GM18526 (cell line): ENCODE measurements around the gene ACSS1.

Source experiments
- POLR2A ChIP-seq: IDR thresholded peaks from 3 replicates; pipeline ENCODE4 v1.6.1; 2011; ENCODE audit not compliant: insufficient read length; ENCODE audit errors: extremely low read depth

ACSS1 gene

GRCh38 chr20:25007491-25008305, 50.2 kb downstream of the ACSS1 start:
- TF ChIP-seq POLR2A = no peak

GRCh38 chr20:25006431-25007167, 51.3 kb downstream of the ACSS1 start:
- TF ChIP-seq POLR2A = no peak

GRCh38 chr20:25005661-25006060, 52.3 kb downstream of the ACSS1 start:
- no peak for TF ChIP-seq POLR2A

GRCh38 chr20:25005220-25005619, 52.7 kb downstream of the ACSS1 start:
- TF ChIP-seq POLR2A = no peak

GRCh38 chr20:25003002-25003401, 54.9 kb downstream of the ACSS1 start:
- no peak for TF ChIP-seq POLR2A

- TF ChIP-seq POLR2A = no peak
These were observed 57.6 kb downstream of the ACSS1 start for GRCh38 chr20:25000268-25000801.

- no peak for TF ChIP-seq POLR2A
These were observed 58.4 kb downstream of the ACSS1 start for GRCh38 chr20:24999568-24999967.

- TF ChIP-seq POLR2A = no peak
These were observed 59.1 kb downstream of the ACSS1 start for GRCh38 chr20:24998631-24999445.

GRCh38 chr20:24998121-24998520, 59.8 kb downstream of the ACSS1 start:
- no peak for TF ChIP-seq POLR2A

GRCh38 chr20:24996449-24997377, 61.2 kb downstream of the ACSS1 start:
- TF ChIP-seq POLR2A = no peak

- no peak for TF ChIP-seq POLR2A
These were observed 62.0 kb downstream of the ACSS1 start for GRCh38 chr20:24995741-24996448.

- TF ChIP-seq POLR2A = no peak
These were observed 63.2 kb downstream of the ACSS1 start for GRCh38 chr20:24994470-24995368.

GRCh38 chr20:24994186-24994465, 63.8 kb downstream of the ACSS1 start:
- TF ChIP-seq POLR2A = no peak
